ENCODE data around the gene VWCE.
"Not testable (repeated sequence)": the region's sequence is repeated elsewhere in the genome, so short reads cannot be mapped to it uniquely, and the experiment has no call there.

DNA sequence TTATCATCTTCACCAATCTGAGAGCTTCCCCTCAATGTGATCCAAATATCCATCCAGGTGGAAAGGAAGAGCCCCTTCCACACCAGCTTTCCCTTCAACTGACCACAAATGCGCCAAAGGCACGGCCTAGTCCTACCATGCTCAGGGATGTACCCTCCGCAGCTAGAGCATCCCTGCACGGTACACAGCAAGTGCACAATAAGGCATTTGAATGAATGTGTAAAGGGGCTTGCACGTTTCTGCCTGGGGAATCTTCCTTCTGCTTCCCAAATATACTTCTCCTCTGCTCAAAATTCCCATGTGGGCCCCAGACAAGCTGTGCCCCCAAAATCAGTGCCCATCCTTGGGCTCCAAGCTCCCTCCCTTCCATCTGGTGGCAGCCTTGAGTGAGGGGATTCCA is 76.1 kb downstream of the VWCE start:
- TF ChIP-seq, protein P1, sequence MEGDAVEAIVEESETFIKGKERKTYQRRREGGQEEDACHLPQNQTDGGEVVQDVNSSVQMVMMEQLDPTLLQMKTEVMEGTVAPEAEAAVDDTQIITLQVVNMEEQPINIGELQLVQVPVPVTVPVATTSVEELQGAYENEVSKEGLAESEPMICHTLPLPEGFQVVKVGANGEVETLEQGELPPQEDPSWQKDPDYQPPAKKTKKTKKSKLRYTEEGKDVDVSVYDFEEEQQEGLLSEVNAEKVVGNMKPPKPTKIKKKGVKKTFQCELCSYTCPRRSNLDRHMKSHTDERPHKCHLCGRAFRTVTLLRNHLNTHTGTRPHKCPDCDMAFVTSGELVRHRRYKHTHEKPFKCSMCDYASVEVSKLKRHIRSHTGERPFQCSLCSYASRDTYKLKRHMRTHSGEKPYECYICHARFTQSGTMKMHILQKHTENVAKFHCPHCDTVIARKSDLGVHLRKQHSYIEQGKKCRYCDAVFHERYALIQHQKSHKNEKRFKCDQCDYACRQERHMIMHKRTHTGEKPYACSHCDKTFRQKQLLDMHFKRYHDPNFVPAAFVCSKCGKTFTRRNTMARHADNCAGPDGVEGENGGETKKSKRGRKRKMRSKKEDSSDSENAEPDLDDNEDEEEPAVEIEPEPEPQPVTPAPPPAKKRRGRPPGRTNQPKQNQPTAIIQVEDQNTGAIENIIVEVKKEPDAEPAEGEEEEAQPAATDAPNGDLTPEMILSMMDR (IDR thresholded peaks at IDR 0.05; ENCODE audit: insufficient read depth, low read length): not testable (repeated sequence)
- TF ChIP-seq, protein P2, sequence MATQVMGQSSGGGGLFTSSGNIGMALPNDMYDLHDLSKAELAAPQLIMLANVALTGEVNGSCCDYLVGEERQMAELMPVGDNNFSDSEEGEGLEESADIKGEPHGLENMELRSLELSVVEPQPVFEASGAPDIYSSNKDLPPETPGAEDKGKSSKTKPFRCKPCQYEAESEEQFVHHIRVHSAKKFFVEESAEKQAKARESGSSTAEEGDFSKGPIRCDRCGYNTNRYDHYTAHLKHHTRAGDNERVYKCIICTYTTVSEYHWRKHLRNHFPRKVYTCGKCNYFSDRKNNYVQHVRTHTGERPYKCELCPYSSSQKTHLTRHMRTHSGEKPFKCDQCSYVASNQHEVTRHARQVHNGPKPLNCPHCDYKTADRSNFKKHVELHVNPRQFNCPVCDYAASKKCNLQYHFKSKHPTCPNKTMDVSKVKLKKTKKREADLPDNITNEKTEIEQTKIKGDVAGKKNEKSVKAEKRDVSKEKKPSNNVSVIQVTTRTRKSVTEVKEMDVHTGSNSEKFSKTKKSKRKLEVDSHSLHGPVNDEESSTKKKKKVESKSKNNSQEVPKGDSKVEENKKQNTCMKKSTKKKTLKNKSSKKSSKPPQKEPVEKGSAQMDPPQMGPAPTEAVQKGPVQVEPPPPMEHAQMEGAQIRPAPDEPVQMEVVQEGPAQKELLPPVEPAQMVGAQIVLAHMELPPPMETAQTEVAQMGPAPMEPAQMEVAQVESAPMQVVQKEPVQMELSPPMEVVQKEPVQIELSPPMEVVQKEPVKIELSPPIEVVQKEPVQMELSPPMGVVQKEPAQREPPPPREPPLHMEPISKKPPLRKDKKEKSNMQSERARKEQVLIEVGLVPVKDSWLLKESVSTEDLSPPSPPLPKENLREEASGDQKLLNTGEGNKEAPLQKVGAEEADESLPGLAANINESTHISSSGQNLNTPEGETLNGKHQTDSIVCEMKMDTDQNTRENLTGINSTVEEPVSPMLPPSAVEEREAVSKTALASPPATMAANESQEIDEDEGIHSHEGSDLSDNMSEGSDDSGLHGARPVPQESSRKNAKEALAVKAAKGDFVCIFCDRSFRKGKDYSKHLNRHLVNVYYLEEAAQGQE (IDR thresholded peaks at IDR 0.05; ENCODE audit: insufficient replicate concordance, low read depth): not testable (repeated sequence)
- TF ChIP-seq POLR2AphosphoS5 (IDR thresholded peaks at IDR 0.05; ENCODE audit: low read depth); SPI1 (IDR thresholded peaks at IDR 0.05; ENCODE audit: borderline replicate concordance, low read depth); GABPA (IDR thresholded peaks at IDR 0.05; ENCODE audit: low read depth): not testable (repeated sequence)

All from HL-60 (cell line).